Large intestine (tissue), 3 donors: Measurements from ENCODE around the gene EFCAB11. TPM values are rescaled to one million over a fixed set of nuclear protein-coding genes. Genes with fewer than 3 reads are reported as not detected.

ENCODE experiments used
- DNase-seq, 2 donors: peaks; one replicate each; pipeline versions ENCODE4 v3.0.0 to v3.0.0-alpha.2; 2013
- H3K27ac ChIP-seq: one replicate; pipeline ENCODE4 v1.5.1; 2013; ENCODE audit warnings: low read length
- H3K27me3 ChIP-seq: 2 replicates; pipeline ENCODE4 v1.6.1; 2013; ENCODE audit warnings: low read length; ENCODE audit not compliant: control insufficient read depth, insufficient read depth
- H3K36me3 ChIP-seq: 2 replicates; pipeline ENCODE4 v1.6.1; 2013; ENCODE audit warnings: low read length; ENCODE audit not compliant: control insufficient read depth, insufficient read depth
- H3K4me1 ChIP-seq: one replicate; pipeline ENCODE4 v1.6.1; 2013; ENCODE audit warnings: low read length; ENCODE audit not compliant: control insufficient read depth, insufficient read depth
- H3K4me3 ChIP-seq: one replicate; pipeline ENCODE4 v1.5.1; 2013; ENCODE audit warnings: low read length
- H3K9me3 ChIP-seq: one replicate; pipeline ENCODE4 v1.6.1; 2013; ENCODE audit warnings: mild to moderate bottlenecking, low read depth, low read length, moderate library complexity; ENCODE audit not compliant: control insufficient read depth
- WGBS: methylation state at CpG from one replicate; pipeline ENCODE4 v1.1.5; 2013; ENCODE audit warnings: low lambda C conversion rate; ENCODE audit not compliant: insufficient coverage; 5-methylcytosine and 5-hydroxymethylcytosine counted together
- polyA plus RNA-seq: library from polyadenylated mRNA; unstranded; fragments of 120-200 nt; gene quantifications from one replicate; pipeline ENCODE4 v1.2.1, GENCODE V29; 2013

Gene EFCAB11
- polyA plus RNA-seq, 1 donor: 14.2 TPM

DNA sequence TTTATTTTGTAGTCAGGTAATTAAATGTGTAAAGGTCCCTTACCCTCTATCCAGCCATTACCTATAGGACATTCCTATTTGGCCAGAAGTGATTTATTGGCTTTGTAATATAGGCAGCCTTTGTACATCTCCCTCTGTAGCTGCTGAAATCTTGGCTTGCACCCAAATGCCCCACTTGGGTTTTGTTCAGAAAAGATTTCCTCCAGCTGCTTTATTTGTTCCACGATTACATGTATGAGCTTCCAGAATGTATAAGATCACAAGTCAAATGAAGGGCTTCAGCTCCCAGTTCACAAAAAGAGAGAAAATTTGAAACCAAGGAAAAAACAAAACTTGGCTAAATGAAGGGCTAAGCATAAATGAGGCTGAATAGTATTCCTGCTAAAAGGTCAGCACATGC lies 103.4 kb downstream of the EFCAB11 start:
- no peak overlapping the region for H3K27ac ChIP-seq
- 20% methylated on average over 1 of the region's 1 CpG for WGBS
- H3K4me3 ChIP-seq: no peak overlapping the region
- no peaks in the 10 kb centered on the region for H3K9me3 ChIP-seq
- no peaks in the 10 kb centered on the region for H3K27me3 ChIP-seq
- peaks cover 3% of the 10 kb centered on the region for H3K4me1 ChIP-seq
- peak in 1 of 2 donors; percentile 52 for DNase-seq
- H3K36me3 ChIP-seq: no peaks in the 10 kb centered on the region

GRCh38 chr14:89849931-89850330 lies 104.6 kb downstream of the EFCAB11 start:
- no peak overlapping the region for H3K4me3 ChIP-seq
- no CpG with 5 or more reads among the region's 1 CpG for WGBS
- peaks cover 8% of the 10 kb centered on the region for H3K4me1 ChIP-seq
- no peaks in the 10 kb centered on the region for H3K36me3 ChIP-seq
- no peaks in the 10 kb centered on the region for H3K27me3 ChIP-seq
- no peaks in the 10 kb centered on the region for H3K9me3 ChIP-seq
- peak; percentile 16 to 26 for DNase-seq
- H3K27ac ChIP-seq: no peak overlapping the region

GRCh38 chr14:89848165-89848564 lies 106.4 kb downstream of the EFCAB11 start:
- no CpG with 5 or more reads among the region's 2 CpGs for WGBS
- Histone ChIP-seq H3K27ac (no peak overlapping the region), H3K36me3 (no peaks in the 10 kb centered on the region), H3K4me3 (no peak overlapping the region), H3K4me1 (peaks cover 14% of the 10 kb centered on the region), H3K9me3 (no peaks in the 10 kb centered on the region), H3K27me3 (no peaks in the 10 kb centered on the region)
- DNase-seq: no peak

DNA sequence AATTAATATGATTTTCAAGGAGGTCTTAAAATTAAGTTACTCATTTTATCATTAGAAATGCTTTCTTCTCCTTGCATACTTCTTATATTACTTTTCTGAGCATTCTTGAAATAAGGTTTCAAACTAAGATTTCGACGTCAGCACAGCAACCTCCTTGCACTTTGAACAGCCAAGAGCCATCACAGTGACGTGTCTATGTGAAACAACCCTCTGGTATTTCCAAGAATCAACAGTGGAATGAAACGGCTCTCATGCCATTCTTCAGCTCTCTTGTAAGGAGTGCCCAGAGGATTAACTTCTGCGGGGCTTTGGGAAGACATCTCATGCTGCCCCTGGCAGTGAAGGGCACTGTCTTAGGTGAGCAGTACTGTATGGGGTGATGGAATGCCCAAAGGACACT lies 109.2 kb downstream of the EFCAB11 start:
- DNase-seq: peak; percentile 80 to 92
- H3K4me3 ChIP-seq: no peak overlapping the region

DNA sequence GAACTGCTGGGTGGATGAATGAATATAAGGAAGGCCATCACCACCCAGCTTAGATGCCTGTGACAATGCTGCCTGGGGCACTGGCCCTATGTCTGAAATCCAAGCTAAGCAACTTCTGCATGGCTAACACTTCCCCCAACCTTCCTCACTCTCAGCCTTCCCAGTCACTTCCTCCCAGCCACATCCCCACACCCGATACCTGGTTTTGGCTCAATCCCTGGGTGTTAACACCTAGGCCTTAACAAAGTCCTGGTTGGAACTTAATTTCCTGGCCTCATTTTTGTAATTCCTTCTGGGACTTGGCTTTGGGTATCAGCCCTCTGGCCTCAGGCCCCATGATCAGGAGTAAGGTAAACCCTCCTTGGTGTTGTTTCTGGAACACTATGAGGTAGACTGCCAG lies 110.0 kb downstream of the EFCAB11 start:
- Histone ChIP-seq H3K27me3 (no peaks in the 10 kb centered on the region), H3K36me3 (no peaks in the 10 kb centered on the region), H3K4me1 (peaks cover 22% of the 10 kb centered on the region), H3K4me3 (no peak overlapping the region), H3K9me3 (no peaks in the 10 kb centered on the region), H3K27ac (peak overlapping the region; percentile 85)
- DNase-seq: no peak
- 100% methylated on average over 1 of the region's 1 CpG for WGBS

More for the DNA sequence above, 109.2 kb downstream of the EFCAB11 start:
- H3K36me3 ChIP-seq: no peaks in the 10 kb centered on the region
- no peaks in the 10 kb centered on the region for H3K9me3 ChIP-seq
- H3K4me1 ChIP-seq: peaks cover 22% of the 10 kb centered on the region
- WGBS: no CpG with 5 or more reads among the region's 5 CpGs
- no peaks in the 10 kb centered on the region for H3K27me3 ChIP-seq
- peak overlapping the region; percentile 85 for H3K27ac ChIP-seq

GRCh38 chr14:89842837-89843236 lies 111.7 kb downstream of the EFCAB11 start:
- peaks cover 22% of the 10 kb centered on the region for H3K4me1 ChIP-seq
- peak; percentile 88 to 93 for DNase-seq
- H3K27ac ChIP-seq: peak overlapping the region; percentile 86
- peaks cover 6% of the 10 kb centered on the region for H3K9me3 ChIP-seq
- WGBS: no CpG with 5 or more reads among the region's 3 CpGs
- H3K27me3 ChIP-seq: no peaks in the 10 kb centered on the region
- H3K4me3 ChIP-seq: no peak overlapping the region
- H3K36me3 ChIP-seq: no peaks in the 10 kb centered on the region

DNA sequence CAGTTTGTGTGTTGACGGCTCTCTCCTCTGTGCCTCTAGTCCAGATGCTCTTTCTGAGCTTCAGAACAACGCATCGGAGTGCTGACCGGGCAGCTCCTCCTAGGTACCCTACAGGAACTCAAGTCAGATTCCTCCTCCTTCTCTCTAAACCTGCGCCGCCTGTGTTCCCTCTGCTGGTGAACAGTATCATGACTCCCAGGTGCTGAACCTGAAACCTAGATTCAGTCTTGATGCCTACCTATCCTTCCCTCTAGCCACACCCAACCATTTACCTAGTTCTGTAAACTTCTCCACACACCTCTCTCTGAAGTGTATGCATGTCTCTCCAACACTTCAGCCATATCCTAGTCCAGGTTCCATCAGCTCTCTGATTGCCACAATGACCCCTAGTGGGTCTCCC lies 112.7 kb downstream of the EFCAB11 start:
- peak overlapping the region; percentile 86 for H3K27ac ChIP-seq
- no peaks in the 10 kb centered on the region for H3K27me3 ChIP-seq
- no peak overlapping the region for H3K4me3 ChIP-seq
- peaks cover 22% of the 10 kb centered on the region for H3K4me1 ChIP-seq
- peak in 1 of 2 donors; percentile 45 for DNase-seq
- no CpG with 5 or more reads among the region's 6 CpGs for WGBS
- H3K36me3 ChIP-seq: no peaks in the 10 kb centered on the region
- H3K9me3 ChIP-seq: peaks cover 6% of the 10 kb centered on the region

DNA sequence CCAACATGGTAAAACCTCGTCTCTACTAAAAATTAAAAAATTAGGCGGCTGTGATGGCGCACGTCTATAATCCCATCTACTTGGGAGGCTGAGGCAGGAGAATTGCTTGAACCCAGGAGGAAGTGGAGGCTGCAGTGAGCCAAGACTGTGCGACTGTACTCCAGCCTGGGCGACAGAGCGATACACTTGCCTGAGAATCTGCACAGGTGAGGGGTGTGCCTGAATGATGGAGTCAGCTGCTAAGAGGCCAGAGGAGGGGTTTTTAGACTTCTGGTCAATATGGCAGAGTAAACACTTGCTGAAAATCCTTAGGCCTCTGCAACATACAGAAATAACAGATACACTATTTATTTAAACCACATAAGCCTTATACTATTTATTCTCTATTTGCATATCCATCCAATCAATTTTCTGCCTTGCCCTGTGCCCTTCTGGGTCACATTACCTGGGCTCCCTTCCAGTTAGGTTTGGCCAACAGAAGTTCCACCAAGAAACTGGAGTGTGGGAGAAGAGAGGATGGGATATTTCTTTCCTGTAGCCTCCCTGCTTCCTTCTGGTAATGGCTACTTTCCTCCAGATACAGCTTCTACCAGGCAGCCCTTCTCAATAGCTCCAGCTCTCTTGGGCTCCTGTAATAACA lies 117.6 kb downstream of the EFCAB11 start:
- Histone ChIP-seq H3K36me3 (no peaks in the 10 kb centered on the region), H3K9me3 (peaks cover 6% of the 10 kb centered on the region), H3K4me3 (no peak overlapping the region), H3K4me1 (peaks cover 3% of the 10 kb centered on the region), H3K27ac (no peak overlapping the region), H3K27me3 (no peaks in the 10 kb centered on the region)
- WGBS: no CpG with 5 or more reads among the region's 7 CpGs
- DNase-seq: no peak

- peaks cover 5% of the 10 kb centered on the region for H3K9me3 ChIP-seq
- no peak for DNase-seq
- no peaks in the 10 kb centered on the region for H3K4me1 ChIP-seq
- no peaks in the 10 kb centered on the region for H3K27me3 ChIP-seq
- no peak overlapping the region for H3K27ac ChIP-seq
- no peaks in the 10 kb centered on the region for H3K36me3 ChIP-seq
- H3K4me3 ChIP-seq: no peak overlapping the region
Observed at GRCh38 chr14:89833661-89834060, 120.9 kb downstream of the EFCAB11 start.

DNA sequence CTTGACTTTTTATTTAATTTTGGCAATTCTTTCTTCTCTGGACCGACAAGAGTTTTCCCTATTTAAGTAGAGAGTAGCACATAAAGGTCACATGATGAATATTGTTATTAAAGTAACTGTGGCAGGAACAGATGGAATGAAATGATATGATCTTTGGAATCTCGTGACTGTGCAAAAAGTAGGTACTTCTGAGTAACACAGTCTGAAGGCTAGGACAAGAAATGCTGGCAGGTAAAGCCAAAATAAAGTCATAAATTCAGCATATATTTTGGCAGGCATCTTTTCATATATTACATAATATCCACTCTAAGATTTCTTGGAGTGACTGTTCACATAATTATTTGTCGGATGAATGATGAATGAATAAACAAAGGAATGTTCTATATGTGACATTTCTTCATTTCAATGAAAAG lies 121.4 kb downstream of the EFCAB11 start:
- Histone ChIP-seq H3K9me3 (no peaks in the 10 kb centered on the region), H3K36me3 (no peaks in the 10 kb centered on the region), H3K4me1 (no peaks in the 10 kb centered on the region), H3K4me3 (no peak overlapping the region), H3K27me3 (no peaks in the 10 kb centered on the region), H3K27ac (no peak overlapping the region)
- no peak for DNase-seq
- WGBS: 100% methylated on average over 1 of the region's 3 CpGs

GRCh38 chr14:89828471-89829165 lies 125.9 kb downstream of the EFCAB11 start:
- no peak for DNase-seq
- 100% methylated on average over 1 of the region's 5 CpGs for WGBS
- no peak overlapping the region for H3K27ac ChIP-seq
- H3K4me1 ChIP-seq: no peaks in the 10 kb centered on the region
- H3K9me3 ChIP-seq: no peaks in the 10 kb centered on the region
- H3K4me3 ChIP-seq: no peak overlapping the region
- H3K36me3 ChIP-seq: no peaks in the 10 kb centered on the region
- no peaks in the 10 kb centered on the region for H3K27me3 ChIP-seq
